RWPE1 (cell line): ENCODE results near the gene C20orf141.

Experiments used
- CTCF ChIA-PET: fragments of 350-600 bp; sonication (Branson Sonifier 250); formaldehyde crosslinking; extraction: SDS; loops from one replicate; lab custom pipeline; 2021; lab: Yijun Ruan, JAX
- POLR2A ChIA-PET: fragments of 400-600 bp; formaldehyde crosslinking; extraction: SDS; loops from one replicate; lab custom pipeline; 2020; ENCODE audit warnings: antibody characterized with exemption; ENCODE audit not compliant: low non-redundant PET; lab: Yijun Ruan, JAX
- DNase-seq: peaks from one replicate; pipeline ENCODE4 v3.0.0; 2012; ENCODE audit warnings: low spot score
- H3K27ac ChIP-seq: fragments of 450-650 bp; 2 replicates; pipeline ENCODE4 v1.5.1; 2017
- TF ChIP-seq, protein P1 (sequence below): fragments of 450-650 bp; conservative IDR thresholded peaks from 2 replicates; pipeline ENCODE4 v1.5.1; 2017; ENCODE audit warnings: low read depth, mild to moderate bottlenecking

C20orf141 gene

DNA sequence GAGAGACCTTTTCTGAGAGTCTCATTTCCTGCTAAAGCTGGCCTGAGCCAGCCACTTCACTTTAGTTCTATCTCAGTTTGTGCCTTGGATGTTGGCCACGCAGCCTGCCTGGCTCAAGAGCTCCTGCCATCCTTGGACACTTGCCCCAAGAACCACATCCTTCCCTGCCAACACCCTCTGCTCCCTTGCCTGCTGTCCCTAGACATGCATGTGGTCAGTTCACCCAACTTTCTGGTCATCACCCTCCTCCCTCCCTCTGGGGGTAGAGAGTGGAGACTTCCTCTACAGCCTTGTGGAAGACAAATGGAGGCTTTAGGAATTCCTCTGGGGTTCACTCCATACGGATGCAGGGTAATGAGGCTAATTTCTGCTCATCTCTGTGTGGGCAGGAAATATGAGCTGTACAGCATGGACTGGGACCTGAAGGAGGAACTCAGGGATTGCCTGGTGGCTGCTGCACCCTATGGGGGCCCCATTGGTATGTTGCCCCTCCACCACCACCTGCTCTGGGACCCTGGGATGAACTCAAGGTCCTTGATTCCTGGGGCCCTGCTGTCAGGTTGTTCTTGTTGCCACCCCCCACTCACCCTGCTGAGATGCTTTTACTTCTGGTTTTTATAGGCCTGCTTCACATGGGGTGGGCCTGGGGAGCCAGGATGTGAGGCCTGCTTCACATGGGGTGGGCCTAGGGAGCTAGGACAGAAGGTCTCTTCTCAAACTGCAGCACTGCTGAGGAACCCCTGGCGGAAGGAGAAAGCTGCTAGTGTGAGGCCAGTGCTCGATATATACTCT lies 44.7 kb downstream of the C20orf141 start:
- TF ChIP-seq, protein P1, sequence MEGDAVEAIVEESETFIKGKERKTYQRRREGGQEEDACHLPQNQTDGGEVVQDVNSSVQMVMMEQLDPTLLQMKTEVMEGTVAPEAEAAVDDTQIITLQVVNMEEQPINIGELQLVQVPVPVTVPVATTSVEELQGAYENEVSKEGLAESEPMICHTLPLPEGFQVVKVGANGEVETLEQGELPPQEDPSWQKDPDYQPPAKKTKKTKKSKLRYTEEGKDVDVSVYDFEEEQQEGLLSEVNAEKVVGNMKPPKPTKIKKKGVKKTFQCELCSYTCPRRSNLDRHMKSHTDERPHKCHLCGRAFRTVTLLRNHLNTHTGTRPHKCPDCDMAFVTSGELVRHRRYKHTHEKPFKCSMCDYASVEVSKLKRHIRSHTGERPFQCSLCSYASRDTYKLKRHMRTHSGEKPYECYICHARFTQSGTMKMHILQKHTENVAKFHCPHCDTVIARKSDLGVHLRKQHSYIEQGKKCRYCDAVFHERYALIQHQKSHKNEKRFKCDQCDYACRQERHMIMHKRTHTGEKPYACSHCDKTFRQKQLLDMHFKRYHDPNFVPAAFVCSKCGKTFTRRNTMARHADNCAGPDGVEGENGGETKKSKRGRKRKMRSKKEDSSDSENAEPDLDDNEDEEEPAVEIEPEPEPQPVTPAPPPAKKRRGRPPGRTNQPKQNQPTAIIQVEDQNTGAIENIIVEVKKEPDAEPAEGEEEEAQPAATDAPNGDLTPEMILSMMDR, result no peak
- DNase-seq, result no peak
- CTCF ChIA-PET, result no interaction called here
- no peak overlapping the region for H3K27ac ChIP-seq
- POLR2A ChIA-PET, result interaction anchor here (1.3 kb wide), 1 partner anchor 13 kb away, joined by 6 read pairs; no protein-coding TSS in a partner anchor

DNA sequence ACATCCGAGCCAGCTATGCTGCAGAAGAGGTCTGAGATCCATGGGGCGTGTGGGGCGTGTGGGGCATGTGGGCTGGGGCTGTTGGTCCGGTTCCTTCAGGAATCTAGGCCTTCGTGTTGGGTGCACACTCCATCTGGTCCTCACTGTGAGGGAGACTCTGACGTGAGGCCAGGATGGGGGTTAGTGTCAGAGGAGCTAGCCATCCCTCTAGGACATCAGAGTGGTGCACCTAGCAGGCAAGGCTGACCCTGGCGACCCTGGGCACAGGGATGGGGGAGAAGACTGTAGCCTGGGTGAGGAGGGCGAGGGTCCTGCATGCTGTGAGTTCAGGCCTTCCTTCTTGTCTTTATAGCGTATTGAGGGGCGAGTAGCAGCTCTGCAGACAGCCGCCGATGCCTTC lies 49.8 kb downstream of the C20orf141 start:
- H3K27ac ChIP-seq, result no peak overlapping the region
- DNase-seq, result no peak
- CTCF ChIA-PET, result no interaction called here
- POLR2A ChIA-PET, result no interaction called here
- TF ChIP-seq, protein P1, result no peak

DNA sequence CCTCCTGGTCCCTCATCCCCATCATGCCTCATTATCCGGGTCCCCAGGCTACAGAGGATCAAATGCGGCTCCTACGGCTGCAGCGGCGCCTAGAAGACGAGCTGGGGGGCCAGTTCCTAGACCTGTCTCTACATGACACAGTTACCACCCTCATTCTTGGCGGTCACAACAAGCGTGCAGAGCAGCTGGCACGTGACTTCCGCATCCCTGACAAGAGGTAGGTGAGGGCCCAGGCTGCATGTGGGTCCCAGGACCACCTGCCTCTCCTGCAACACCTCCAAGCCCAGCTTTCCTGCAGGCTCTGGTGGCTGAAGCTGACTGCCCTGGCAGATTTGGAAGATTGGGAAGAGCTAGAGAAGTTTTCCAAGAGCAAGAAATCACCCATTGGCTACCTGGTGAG lies 50.3 kb downstream of the C20orf141 start:
- ChIA-PET CTCF (interaction anchor here (0.6 kb wide), 1 partner anchor 7 kb away, joined by 3 read pairs; no protein-coding TSS in a partner anchor), POLR2A (no interaction called here)
- TF ChIP-seq, protein P1, result no peak
- DNase-seq, result no peak
- H3K27ac ChIP-seq, result no peak overlapping the region
